GM23338 (cell line): ENCODE measurements around the gene DNAI2. TPM values are rescaled to one million over a fixed set of nuclear protein-coding genes. Genes with fewer than 3 reads are reported as not detected.

ENCODE experiments used
- ATAC-seq: fragments of 200-7000 bp; cut with Tn5 transposase; 3 replicates; pipeline ENCODE4 v1.9.1; 2020
- DNase-seq: peaks from one replicate; pipeline ENCODE4 v3.0.0-alpha.2; 2015; ENCODE audit warnings: low spot score
- H2AFZ ChIP-seq: fragments of 200-600 bp; sonication (generic); 2 replicates; pipeline ENCODE4 v1.8.0; 2016; ENCODE audit warnings: antibody characterized with exemption, mild to moderate bottlenecking, moderate library complexity
- H3F3A ChIP-seq: fragments of 200-600 bp; sonication (generic); replicated peaks from 2 replicates; pipeline ENCODE4 v1.8.0; 2017; ENCODE audit warnings: antibody characterized with exemption, mixed run types, low read depth
- H3K27ac ChIP-seq: fragments of 200-600 bp; sonication (generic); 2 replicates; pipeline ENCODE4 v1.6.1; 2016; ENCODE audit warnings: low read depth
- H3K27me3 ChIP-seq: fragments of 200-600 bp; sonication (generic); 2 replicates; pipeline ENCODE4 v1.8.0; 2016; ENCODE audit warnings: mild to moderate bottlenecking, mixed run types, moderate library complexity; ENCODE audit not compliant: insufficient read depth
- H3K36me3 ChIP-seq: fragments of 200-600 bp; sonication (generic); 2 replicates; pipeline ENCODE4 v1.8.0; 2016; ENCODE audit warnings: mild to moderate bottlenecking; ENCODE audit not compliant: insufficient read depth
- H3K4me1 ChIP-seq: fragments of 200-600 bp; sonication (generic); 2 replicates; pipeline ENCODE4 v1.8.0; 2016; ENCODE audit warnings: mild to moderate bottlenecking, moderate library complexity; ENCODE audit not compliant: insufficient read depth
- H3K4me2 ChIP-seq: fragments of 200-600 bp; sonication (generic); 2 replicates; pipeline ENCODE4 v1.7.1; 2017; ENCODE audit warnings: mixed run types
- H3K4me3 ChIP-seq: fragments of 200-600 bp; sonication (generic); 2 replicates; pipeline ENCODE4 v1.6.1; 2016; ENCODE audit warnings: mixed run types
- H3K79me2 ChIP-seq: fragments of 200-600 bp; sonication (generic); replicated peaks from 2 replicates; pipeline ENCODE4 v1.8.0; 2017; ENCODE audit warnings: mild to moderate bottlenecking; ENCODE audit not compliant: insufficient read depth
- H3K9me2 ChIP-seq: fragments of 200-600 bp; sonication (generic); 2 replicates; pipeline ENCODE4 v1.8.0; 2017; ENCODE audit not compliant: insufficient read depth
- H4K20me1 ChIP-seq: fragments of 200-600 bp; sonication (generic); replicated peaks from 2 replicates; pipeline ENCODE4 v1.8.0; 2017; ENCODE audit warnings: mild to moderate bottlenecking; ENCODE audit not compliant: insufficient read depth
- H3K27ac Mint-ChIP-seq: 2 replicates; pipeline ENCODE4 v1.8.0; 2020; ENCODE audit warnings: inconsistent platforms, mild to moderate bottlenecking, moderate library complexity, mixed read lengths
- H3K27me3 Mint-ChIP-seq: 3 replicates; pipeline ENCODE4 v1.8.0; 2022; ENCODE audit warnings: low read depth, mild to moderate bottlenecking, moderate library complexity, mixed read lengths, inconsistent platforms; ENCODE audit not compliant: insufficient read depth, poor library complexity
- H3K36me3 Mint-ChIP-seq: 3 replicates; pipeline ENCODE4 v1.8.0; 2021; ENCODE audit warnings: low read depth, mild to moderate bottlenecking, inconsistent platforms, moderate library complexity, mixed read lengths
- H3K4me1 Mint-ChIP-seq: 3 replicates; pipeline ENCODE4 v1.8.0; 2020; ENCODE audit warnings: mild to moderate bottlenecking, inconsistent platforms, mixed read lengths
- H3K4me3 Mint-ChIP-seq: 3 replicates; pipeline ENCODE4 v1.8.0; 2021; ENCODE audit warnings: moderate library complexity, mild to moderate bottlenecking, inconsistent platforms, mixed read lengths
- H3K9me3 Mint-ChIP-seq: 3 replicates; pipeline ENCODE4 v1.8.0; 2020; ENCODE audit warnings: moderate library complexity, mild to moderate bottlenecking, inconsistent platforms, mixed read lengths
- CREB1 ChIP-seq: fragments of 250-450 bp; sonication (Bioruptor Pico); IDR thresholded peaks from 2 replicates; pipeline ENCODE4 v1.5.0; 2020; ENCODE audit warnings: low read depth, mild to moderate bottlenecking, moderate library complexity
- ETS1 ChIP-seq: IDR thresholded peaks from 2 replicates; pipeline ENCODE4 v1.6.1; 2016; ENCODE audit warnings: antibody characterized with exemption
- EZH2 ChIP-seq: fragments of 200-600 bp; sonication (generic); IDR thresholded peaks from one replicate; pipeline ENCODE4 v1.8.0; 2017; ENCODE audit warnings: antibody characterized with exemption, mild to moderate bottlenecking, low read depth; ENCODE audit not compliant: unreplicated experiment
- EZH2phosphoT487 ChIP-seq: fragments of 200-600 bp; sonication (generic); IDR thresholded peaks from one replicate; pipeline ENCODE4 v1.8.1; 2018; ENCODE audit warnings: antibody characterized with exemption; ENCODE audit not compliant: unreplicated experiment
- NANOG ChIP-seq: IDR thresholded peaks from 2 replicates; pipeline ENCODE4 v1.6.1; 2016; ENCODE audit warnings: antibody characterized with exemption, borderline replicate concordance
- POLR2AphosphoS5 ChIP-seq: IDR thresholded peaks from 2 replicates; pipeline ENCODE4 v1.6.1; 2016; ENCODE audit warnings: antibody characterized with exemption, low read depth
- ZNF331 ChIP-seq: fragments of 250-450 bp; sonication (Bioruptor Pico); IDR thresholded peaks from 2 replicates; pipeline ENCODE4 v1.5.0; 2020; ENCODE audit warnings: low read depth, mild to moderate bottlenecking, moderate library complexity
- polyA plus RNA-seq: library from polyadenylated mRNA; unstranded; fragments of >200 nt; fragmentation: Nextera tagmentation; extraction: Ambion mirVana; gene quantifications from 2 replicates; pipeline ENCODE4 v1.2.1, GENCODE V29; 2016
- total RNA-seq: library from RNA; depleted of rRNA; stranded (reverse); fragments of >200 nt; shearing (Covaris generic); gene quantifications from 2 replicates; pipeline ENCODE4 v1.2.3, GENCODE V29; 2014
- TF ChIP-seq, protein P1 (sequence below): IDR thresholded peaks from one replicate; pipeline ENCODE4 v1.6.1; 2018; ENCODE audit warnings: antibody characterized with exemption; ENCODE audit not compliant: unreplicated experiment
- TF ChIP-seq, protein P2 (sequence below), 2 experiments: fragments of 200-600 bp in 1 of 2; sonication (generic) in 1 of 2; conservative IDR thresholded peaks; 2 replicates each; pipeline versions ENCODE4 v1.5.1 to v1.6.1; 2016 to 2017; ENCODE audit warnings: antibody characterized with exemption in 2 of 2, low read depth in 2 of 2, mild to moderate bottlenecking in 2 of 2, moderate library complexity in 1 of 2

Gene DNAI2
- total and polyA plus RNA-seq, 2 experiments from 2014 or later: 0.21 TPM; not detected in 1

GRCh38 chr17:74245871-74246270 is 28.2 kb upstream of the DNAI2 start (continued):
- no peak for TF ChIP-seq ETS1

DNA sequence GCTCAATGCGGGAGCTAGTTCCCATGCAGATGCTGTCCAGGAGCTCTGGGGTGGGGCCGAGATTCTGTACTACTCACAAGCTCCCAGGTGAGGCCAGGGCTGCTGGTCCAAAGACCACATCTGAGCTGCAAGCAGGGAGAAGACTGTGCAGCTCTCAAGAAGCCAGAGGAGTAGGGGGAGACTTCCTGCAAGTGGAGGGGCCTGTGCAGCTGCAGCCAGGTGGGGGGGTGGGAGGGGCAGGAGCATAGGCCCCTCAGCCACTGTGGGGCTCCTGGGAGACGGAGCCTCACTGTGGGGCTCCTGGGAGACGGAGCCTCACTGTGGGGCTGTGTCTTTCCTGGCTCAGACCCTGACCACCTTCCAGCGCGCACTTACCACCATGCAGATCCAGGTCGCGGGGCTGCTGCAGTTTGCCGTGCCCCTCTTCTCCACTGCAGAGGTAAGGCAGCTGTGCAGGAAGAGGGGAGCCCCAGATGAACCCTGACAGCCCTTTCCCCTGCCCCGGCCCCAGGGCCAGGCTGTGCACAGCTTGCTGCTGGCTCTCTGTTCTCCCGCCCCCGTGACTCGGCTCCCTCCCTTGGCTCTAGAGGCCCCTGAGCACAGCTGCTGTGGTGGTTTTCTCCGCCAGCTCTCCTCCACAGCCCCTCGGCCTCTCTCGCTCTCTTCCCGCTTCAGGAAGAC is 24.3 kb upstream of the DNAI2 start:
- no peak for DNase-seq
- no peak overlapping the region for H3K4me3 ChIP-seq
- no peak overlapping the region for H3K27ac Mint-ChIP-seq
- H3F3A ChIP-seq: 0 out of 2 replicates have a peak, but pooled peaks cover 4% of the 10 kb centered on the region
- no peak overlapping the region for H3K4me3 Mint-ChIP-seq
- peaks cover 23% of the 10 kb centered on the region for H3K27me3 Mint-ChIP-seq
- no peak overlapping the region for H3K4me2 ChIP-seq
- H3K27me3 ChIP-seq: no peaks in the 10 kb centered on the region
- H3K9me3 Mint-ChIP-seq: peaks cover 22% of the 10 kb centered on the region
- no peaks in the 10 kb centered on the region for H3K36me3 ChIP-seq
- H2AFZ ChIP-seq: no peak overlapping the region
- ATAC-seq: no peak; the same call in 2 of the 3 replicates
- H4K20me1 ChIP-seq: no peaks in the 10 kb centered on the region
- peaks cover 14% of the 10 kb centered on the region for H3K36me3 Mint-ChIP-seq
- no peaks in the 10 kb centered on the region for H3K79me2 ChIP-seq
- TF ChIP-seq CREB1 (CRISPR knock-in tag) (no peak), POLR2AphosphoS5 (no peak), EZH2 (no peak), NANOG (no peak), ZNF331 (no peak)
- TF ChIP-seq, protein P1, sequence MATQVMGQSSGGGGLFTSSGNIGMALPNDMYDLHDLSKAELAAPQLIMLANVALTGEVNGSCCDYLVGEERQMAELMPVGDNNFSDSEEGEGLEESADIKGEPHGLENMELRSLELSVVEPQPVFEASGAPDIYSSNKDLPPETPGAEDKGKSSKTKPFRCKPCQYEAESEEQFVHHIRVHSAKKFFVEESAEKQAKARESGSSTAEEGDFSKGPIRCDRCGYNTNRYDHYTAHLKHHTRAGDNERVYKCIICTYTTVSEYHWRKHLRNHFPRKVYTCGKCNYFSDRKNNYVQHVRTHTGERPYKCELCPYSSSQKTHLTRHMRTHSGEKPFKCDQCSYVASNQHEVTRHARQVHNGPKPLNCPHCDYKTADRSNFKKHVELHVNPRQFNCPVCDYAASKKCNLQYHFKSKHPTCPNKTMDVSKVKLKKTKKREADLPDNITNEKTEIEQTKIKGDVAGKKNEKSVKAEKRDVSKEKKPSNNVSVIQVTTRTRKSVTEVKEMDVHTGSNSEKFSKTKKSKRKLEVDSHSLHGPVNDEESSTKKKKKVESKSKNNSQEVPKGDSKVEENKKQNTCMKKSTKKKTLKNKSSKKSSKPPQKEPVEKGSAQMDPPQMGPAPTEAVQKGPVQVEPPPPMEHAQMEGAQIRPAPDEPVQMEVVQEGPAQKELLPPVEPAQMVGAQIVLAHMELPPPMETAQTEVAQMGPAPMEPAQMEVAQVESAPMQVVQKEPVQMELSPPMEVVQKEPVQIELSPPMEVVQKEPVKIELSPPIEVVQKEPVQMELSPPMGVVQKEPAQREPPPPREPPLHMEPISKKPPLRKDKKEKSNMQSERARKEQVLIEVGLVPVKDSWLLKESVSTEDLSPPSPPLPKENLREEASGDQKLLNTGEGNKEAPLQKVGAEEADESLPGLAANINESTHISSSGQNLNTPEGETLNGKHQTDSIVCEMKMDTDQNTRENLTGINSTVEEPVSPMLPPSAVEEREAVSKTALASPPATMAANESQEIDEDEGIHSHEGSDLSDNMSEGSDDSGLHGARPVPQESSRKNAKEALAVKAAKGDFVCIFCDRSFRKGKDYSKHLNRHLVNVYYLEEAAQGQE: no peak
- H3K9me2 ChIP-seq: no peaks in the 10 kb centered on the region
- H3K4me1 Mint-ChIP-seq: peaks cover 14% of the 10 kb centered on the region
- peaks cover 5% of the 10 kb centered on the region for H3K4me1 ChIP-seq
- no peak overlapping the region for H3K27ac ChIP-seq

DNA sequence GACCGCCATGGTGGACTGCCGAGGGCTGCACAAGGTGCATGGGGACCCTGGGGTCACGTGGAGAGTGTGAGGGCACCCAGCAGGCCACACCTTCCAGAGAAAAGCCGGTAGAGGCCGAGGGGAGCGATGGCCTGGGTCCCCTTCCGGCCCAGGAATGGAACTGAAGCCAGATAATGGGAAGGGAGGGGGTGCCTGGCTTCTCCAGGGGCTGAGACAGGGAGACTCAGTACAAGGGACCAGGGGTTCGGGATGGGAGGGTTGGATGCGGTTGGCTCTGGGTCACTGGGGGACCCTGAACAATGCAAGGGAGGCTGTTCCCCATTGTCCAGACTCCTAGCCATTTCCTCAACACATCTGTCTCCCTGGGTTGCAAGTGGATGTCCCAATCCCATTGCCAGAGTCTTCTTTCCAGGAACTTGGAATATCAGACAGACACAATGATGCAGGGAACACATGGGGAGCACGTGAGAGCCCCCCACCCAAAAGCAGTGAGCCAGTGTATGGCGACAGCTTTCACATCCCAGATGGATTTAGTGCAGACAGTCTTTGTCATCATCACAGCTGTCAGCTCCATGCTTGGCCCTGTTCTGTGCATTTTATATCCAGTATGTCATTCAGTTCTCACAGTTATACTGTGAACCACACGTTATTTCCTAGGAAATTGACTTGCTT is 23.6 kb upstream of the DNAI2 start:
- H3K27ac Mint-ChIP-seq: no peak overlapping the region
- peaks cover 20% of the 10 kb centered on the region for H3K27me3 Mint-ChIP-seq
- H3F3A ChIP-seq: no peaks in the 10 kb centered on the region
- peaks cover 14% of the 10 kb centered on the region for H3K36me3 Mint-ChIP-seq
- H3K4me1 ChIP-seq: no peaks in the 10 kb centered on the region
- H3K4me1 Mint-ChIP-seq: peaks cover 10% of the 10 kb centered on the region
- no peak overlapping the region for H3K4me3 ChIP-seq
- H3K79me2 ChIP-seq: no peaks in the 10 kb centered on the region
- no peaks in the 10 kb centered on the region for H3K9me2 ChIP-seq
- TF ChIP-seq, protein P2, sequence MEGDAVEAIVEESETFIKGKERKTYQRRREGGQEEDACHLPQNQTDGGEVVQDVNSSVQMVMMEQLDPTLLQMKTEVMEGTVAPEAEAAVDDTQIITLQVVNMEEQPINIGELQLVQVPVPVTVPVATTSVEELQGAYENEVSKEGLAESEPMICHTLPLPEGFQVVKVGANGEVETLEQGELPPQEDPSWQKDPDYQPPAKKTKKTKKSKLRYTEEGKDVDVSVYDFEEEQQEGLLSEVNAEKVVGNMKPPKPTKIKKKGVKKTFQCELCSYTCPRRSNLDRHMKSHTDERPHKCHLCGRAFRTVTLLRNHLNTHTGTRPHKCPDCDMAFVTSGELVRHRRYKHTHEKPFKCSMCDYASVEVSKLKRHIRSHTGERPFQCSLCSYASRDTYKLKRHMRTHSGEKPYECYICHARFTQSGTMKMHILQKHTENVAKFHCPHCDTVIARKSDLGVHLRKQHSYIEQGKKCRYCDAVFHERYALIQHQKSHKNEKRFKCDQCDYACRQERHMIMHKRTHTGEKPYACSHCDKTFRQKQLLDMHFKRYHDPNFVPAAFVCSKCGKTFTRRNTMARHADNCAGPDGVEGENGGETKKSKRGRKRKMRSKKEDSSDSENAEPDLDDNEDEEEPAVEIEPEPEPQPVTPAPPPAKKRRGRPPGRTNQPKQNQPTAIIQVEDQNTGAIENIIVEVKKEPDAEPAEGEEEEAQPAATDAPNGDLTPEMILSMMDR (conservative IDR thresholded peaks at IDR 0.05; ENCODE audit: low read depth in 2 of 2): no peak
- no peak for TF ChIP-seq NANOG
- no peak for TF ChIP-seq EZH2phosphoT487
- no peak for TF ChIP-seq POLR2AphosphoS5
- TF ChIP-seq CREB1 (CRISPR knock-in tag): no peak
- peaks cover 21% of the 10 kb centered on the region for H3K9me3 Mint-ChIP-seq
- H2AFZ ChIP-seq: no peak overlapping the region
- ATAC-seq: no peak
- no peak overlapping the region for H3K4me3 Mint-ChIP-seq
- no peaks in the 10 kb centered on the region for H3K36me3 ChIP-seq
- no peaks in the 10 kb centered on the region for H3K27me3 ChIP-seq
- DNase-seq: no peak
- no peak overlapping the region for H3K4me2 ChIP-seq
- no peaks in the 10 kb centered on the region for H4K20me1 ChIP-seq
- no peak overlapping the region for H3K27ac ChIP-seq
